ENCODE data around the gene TMEM163.

DNA sequence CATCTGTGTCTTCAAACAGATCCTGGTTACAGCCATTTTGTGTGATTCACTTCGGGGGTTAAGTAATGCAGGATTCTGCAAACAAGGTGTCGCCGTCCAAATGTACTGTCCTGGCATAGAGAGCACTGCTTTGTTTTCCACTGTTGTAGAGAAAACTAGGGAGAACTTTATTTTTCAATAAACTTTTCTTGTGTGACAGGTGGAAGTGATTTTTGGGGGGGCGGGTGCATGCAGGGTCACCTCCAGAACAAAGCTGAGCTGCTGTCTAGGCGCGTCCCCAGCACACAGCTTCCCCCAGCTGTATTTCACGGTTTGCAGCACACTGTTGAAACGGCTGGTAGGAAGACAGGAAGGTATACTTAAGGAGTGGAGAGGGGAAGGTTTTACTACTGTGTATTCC, 264.4 kb downstream of the TMEM163 start:
- TF ChIP-seq YY1 (IDR thresholded peaks at IDR 0.05; ENCODE audit: low read depth): no peak
- no peak for TF ChIP-seq TAF1 (IDR thresholded peaks at IDR 0.05; ENCODE audit: low read depth)
- TF ChIP-seq TEAD4 (IDR thresholded peaks at IDR 0.05): no peak
- TF ChIP-seq EP300 (IDR thresholded peaks at IDR 0.05; ENCODE audit: borderline replicate concordance): no peak
- TF ChIP-seq, protein P1, sequence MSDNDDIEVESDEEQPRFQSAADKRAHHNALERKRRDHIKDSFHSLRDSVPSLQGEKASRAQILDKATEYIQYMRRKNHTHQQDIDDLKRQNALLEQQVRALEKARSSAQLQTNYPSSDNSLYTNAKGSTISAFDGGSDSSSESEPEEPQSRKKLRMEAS (IDR thresholded peaks at IDR 0.05): no peak
- TF ChIP-seq RAD21 (IDR thresholded peaks at IDR 0.05; ENCODE audit: low read depth): no peak
- TF ChIP-seq, protein P2, sequence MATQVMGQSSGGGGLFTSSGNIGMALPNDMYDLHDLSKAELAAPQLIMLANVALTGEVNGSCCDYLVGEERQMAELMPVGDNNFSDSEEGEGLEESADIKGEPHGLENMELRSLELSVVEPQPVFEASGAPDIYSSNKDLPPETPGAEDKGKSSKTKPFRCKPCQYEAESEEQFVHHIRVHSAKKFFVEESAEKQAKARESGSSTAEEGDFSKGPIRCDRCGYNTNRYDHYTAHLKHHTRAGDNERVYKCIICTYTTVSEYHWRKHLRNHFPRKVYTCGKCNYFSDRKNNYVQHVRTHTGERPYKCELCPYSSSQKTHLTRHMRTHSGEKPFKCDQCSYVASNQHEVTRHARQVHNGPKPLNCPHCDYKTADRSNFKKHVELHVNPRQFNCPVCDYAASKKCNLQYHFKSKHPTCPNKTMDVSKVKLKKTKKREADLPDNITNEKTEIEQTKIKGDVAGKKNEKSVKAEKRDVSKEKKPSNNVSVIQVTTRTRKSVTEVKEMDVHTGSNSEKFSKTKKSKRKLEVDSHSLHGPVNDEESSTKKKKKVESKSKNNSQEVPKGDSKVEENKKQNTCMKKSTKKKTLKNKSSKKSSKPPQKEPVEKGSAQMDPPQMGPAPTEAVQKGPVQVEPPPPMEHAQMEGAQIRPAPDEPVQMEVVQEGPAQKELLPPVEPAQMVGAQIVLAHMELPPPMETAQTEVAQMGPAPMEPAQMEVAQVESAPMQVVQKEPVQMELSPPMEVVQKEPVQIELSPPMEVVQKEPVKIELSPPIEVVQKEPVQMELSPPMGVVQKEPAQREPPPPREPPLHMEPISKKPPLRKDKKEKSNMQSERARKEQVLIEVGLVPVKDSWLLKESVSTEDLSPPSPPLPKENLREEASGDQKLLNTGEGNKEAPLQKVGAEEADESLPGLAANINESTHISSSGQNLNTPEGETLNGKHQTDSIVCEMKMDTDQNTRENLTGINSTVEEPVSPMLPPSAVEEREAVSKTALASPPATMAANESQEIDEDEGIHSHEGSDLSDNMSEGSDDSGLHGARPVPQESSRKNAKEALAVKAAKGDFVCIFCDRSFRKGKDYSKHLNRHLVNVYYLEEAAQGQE (IDR thresholded peaks at IDR 0.05; ENCODE audit: low read depth): no peak
- TF ChIP-seq FOXM1 (IDR thresholded peaks at IDR 0.05; ENCODE audit: borderline replicate concordance, low read depth): no peak
- no peak for TF ChIP-seq CEBPB (IDR thresholded peaks at IDR 0.05)
- no peak for TF ChIP-seq USF1 (IDR thresholded peaks at IDR 0.05)
